Mesenchymal stem cell (in vitro differentiated cells and primary cell): ENCODE measurements around the gene ARID5A.

ENCODE experiments used
- DNase-seq: peaks from one replicate; pipeline ENCODE4 v3.0.0-alpha.2; 2013
- H2AFZ ChIP-seq: one replicate; pipeline ENCODE4 v1.6.1; 2013; ENCODE audit warnings: low read depth, mild to moderate bottlenecking, control low read depth, inconsistent platforms, low read length, moderate library complexity
- H2AK5ac ChIP-seq: 2 replicates; pipeline ENCODE4 v1.6.1; 2013; ENCODE audit warnings: low read length, moderate library complexity, mild to moderate bottlenecking, inconsistent platforms; ENCODE audit not compliant: severe bottlenecking
- H2BK120ac ChIP-seq: one replicate; pipeline ENCODE4 v1.6.1; 2013; ENCODE audit warnings: low read depth, mild to moderate bottlenecking, inconsistent platforms, low read length, moderate library complexity
- H2BK12ac ChIP-seq, 2 experiments: one replicate each; pipeline ENCODE4 v1.6.1; 2013; ENCODE audit warnings: inconsistent platforms in 2 of 2, low read length in 2 of 2, mild to moderate bottlenecking in 2 of 2, moderate library complexity in 2 of 2, control low read depth in 1 of 2
- H2BK15ac ChIP-seq: one replicate; pipeline ENCODE4 v1.6.1; 2013; ENCODE audit warnings: mild to moderate bottlenecking, low read depth, inconsistent platforms; ENCODE audit not compliant: poor library complexity, severe bottlenecking
- H2BK5ac ChIP-seq: 2 replicates; pipeline ENCODE4 v1.6.1; 2013; ENCODE audit warnings: low read depth, mild to moderate bottlenecking, low read length, control low read depth, inconsistent platforms; ENCODE audit not compliant: poor library complexity, severe bottlenecking
- H3K14ac ChIP-seq, 2 experiments: one replicate each; pipeline ENCODE4 v1.6.1; 2013; ENCODE audit warnings: inconsistent platforms in 2 of 2, low read length in 2 of 2, control low read depth in 1 of 2, mild to moderate bottlenecking in 1 of 2, moderate library complexity in 1 of 2
- H3K18ac ChIP-seq, 2 experiments: one replicate each; pipeline ENCODE4 v1.6.1; 2013; ENCODE audit warnings: inconsistent platforms in 2 of 2, low read length in 2 of 2, control low read depth in 1 of 2, low read depth in 1 of 2, mild to moderate bottlenecking in 1 of 2
- H3K23ac ChIP-seq, 2 experiments: one replicate each; pipeline ENCODE4 v1.6.1; 2013; ENCODE audit warnings: inconsistent platforms in 2 of 2, low read length in 2 of 2, mild to moderate bottlenecking in 2 of 2, moderate library complexity in 2 of 2, control low read depth in 1 of 2
- H3K27ac ChIP-seq: 2 replicates; pipeline ENCODE4 v1.5.1; 2013; ENCODE audit warnings: mild to moderate bottlenecking, moderate library complexity, low read length, control low read depth, inconsistent platforms; ENCODE audit not compliant: poor library complexity, severe bottlenecking
- H3K27me3 ChIP-seq, 2 experiments: 2 replicates each; pipeline versions ENCODE4 v1.6.1 to v1.7.0; 2013; ENCODE audit warnings: low read length in 2 of 2, mild to moderate bottlenecking in 2 of 2, moderate library complexity in 2 of 2, control low read depth in 1 of 2, inconsistent platforms in 1 of 2; ENCODE audit not compliant: control insufficient read depth in 1 of 2, insufficient read depth in 1 of 2
- H3K36me3 ChIP-seq, 2 experiments: 2 replicates each; pipeline versions ENCODE4 v1.6.1 to v1.7.0; 2013; ENCODE audit warnings: low read length in 2 of 2, control low read depth in 1 of 2, inconsistent platforms in 1 of 2, low read depth in 1 of 2, mild to moderate bottlenecking in 1 of 2; ENCODE audit not compliant: insufficient read depth in 2 of 2, control insufficient read depth in 1 of 2
- H3K4ac ChIP-seq, 2 experiments: one replicate each; pipeline ENCODE4 v1.6.1; 2013; ENCODE audit warnings: inconsistent platforms in 2 of 2, low read length in 2 of 2, mild to moderate bottlenecking in 2 of 2, moderate library complexity in 2 of 2, control low read depth in 1 of 2, low read depth in 1 of 2
- H3K4me1 ChIP-seq: 2 replicates; pipeline ENCODE4 v1.6.1; 2013; ENCODE audit warnings: low read depth, low read length, control low read depth; ENCODE audit not compliant: control insufficient read depth, insufficient read depth
- H3K4me2 ChIP-seq: 2 replicates; pipeline ENCODE4 v1.6.1; 2013; ENCODE audit warnings: low read length, mild to moderate bottlenecking, inconsistent platforms; ENCODE audit not compliant: poor library complexity, severe bottlenecking
- H3K4me3 ChIP-seq, 2 experiments: 2 replicates each; pipeline versions ENCODE4 v1.5.1 to v1.7.0; 2013; ENCODE audit warnings: low read length in 2 of 2, mild to moderate bottlenecking in 2 of 2, control low read depth in 1 of 2, low read depth in 1 of 2; ENCODE audit not compliant: insufficient read depth in 1 of 2
- H3K79me1 ChIP-seq: replicated peaks from 2 replicates; pipeline ENCODE4 v1.6.1; 2013; ENCODE audit warnings: mild to moderate bottlenecking, control low read depth, low read length, inconsistent platforms; ENCODE audit not compliant: poor library complexity, severe bottlenecking
- H3K9ac ChIP-seq: 2 replicates; pipeline ENCODE4 v1.7.0; 2013; ENCODE audit warnings: mild to moderate bottlenecking, low read length, moderate library complexity
- H3K9me3 ChIP-seq: 2 replicates; pipeline ENCODE4 v1.7.0; 2013; ENCODE audit warnings: mild to moderate bottlenecking, low read length; ENCODE audit not compliant: control insufficient read depth
- H4K8ac ChIP-seq: one replicate; pipeline ENCODE4 v1.6.1; 2013; ENCODE audit warnings: inconsistent platforms, mild to moderate bottlenecking, low read length, moderate library complexity
- H4K91ac ChIP-seq: one replicate; pipeline ENCODE4 v1.6.1; 2013; ENCODE audit warnings: mild to moderate bottlenecking, low read length, inconsistent platforms
- WGBS: methylation state at CpG from one replicate; pipeline ENCODE4 v1.1.7; 2013; ENCODE audit warnings: mixed read lengths; 5-methylcytosine and 5-hydroxymethylcytosine counted together

Gene ARID5A

DNA sequence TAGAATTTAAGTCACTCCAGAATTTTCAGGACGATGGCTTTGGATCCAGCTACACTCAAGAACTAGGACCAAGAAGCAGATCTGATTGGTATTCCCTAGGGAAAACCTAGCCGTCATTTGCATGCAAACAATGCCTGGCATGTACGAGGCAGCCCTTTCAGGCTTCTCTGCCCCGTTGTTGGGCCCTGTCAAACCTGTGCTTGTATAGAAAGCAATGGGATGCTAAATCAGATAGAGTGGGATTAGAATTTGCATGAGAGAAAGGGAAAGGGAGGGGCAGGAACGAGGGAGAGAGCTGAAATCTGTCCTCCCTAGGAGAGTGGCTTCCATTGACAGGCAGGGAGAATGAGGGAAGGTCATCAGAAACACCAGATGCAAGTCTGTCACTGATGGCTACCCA lies 28.6 kb downstream of the ARID5A start:
- H2AFZ ChIP-seq = no peak overlapping the region
- H4K8ac ChIP-seq = no peak overlapping the region
- H3K4me1 ChIP-seq = no peaks in the 10 kb centered on the region
- no peak overlapping the region for H3K14ac ChIP-seq
- H2AK5ac ChIP-seq = no peak overlapping the region
- no peak overlapping the region for H3K27ac ChIP-seq
- no peak overlapping the region for H2BK15ac ChIP-seq
- no peak overlapping the region for H2BK12ac ChIP-seq
- no peak for DNase-seq
- H3K79me1 ChIP-seq = no peaks in the 10 kb centered on the region
- no peak overlapping the region for H3K23ac ChIP-seq
- H3K4me3 ChIP-seq = no peak overlapping the region
- no peak overlapping the region for H3K4ac ChIP-seq
- WGBS = 57% methylated on average over 5 of the region's 5 CpGs
- H2BK5ac ChIP-seq = no peak overlapping the region
- H3K9me3 ChIP-seq = peaks cover 5% of the 10 kb centered on the region
- H3K18ac ChIP-seq = no peak overlapping the region
- H4K91ac ChIP-seq = no peak overlapping the region
- no peak overlapping the region for H3K4me2 ChIP-seq
- H3K27me3 ChIP-seq = peaks cover 0 to 8% of the 10 kb centered on the region in 2 experiments
- no peaks in the 10 kb centered on the region for H3K36me3 ChIP-seq
- no peak overlapping the region for H3K9ac ChIP-seq
- H2BK120ac ChIP-seq = no peak overlapping the region

DNA sequence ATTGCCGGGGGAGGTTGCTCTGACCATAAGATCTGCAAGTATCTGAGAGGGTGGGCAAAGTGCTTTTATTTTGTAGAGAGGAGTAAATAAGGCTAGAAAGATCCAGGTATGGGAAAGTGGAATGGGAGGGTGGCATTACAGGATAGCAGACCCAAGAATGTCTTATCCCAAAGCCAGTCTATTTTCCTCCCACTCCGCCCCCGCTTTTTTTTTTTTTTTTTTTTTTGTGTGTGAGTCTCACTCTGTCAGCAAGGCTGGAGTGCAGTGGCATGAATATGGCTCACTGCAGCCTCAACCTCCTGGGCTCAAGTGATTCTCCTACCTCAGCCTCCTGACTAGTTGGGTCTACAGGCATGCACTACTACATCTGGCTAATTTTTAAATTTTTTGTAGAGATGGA lies 31.5 kb downstream of the ARID5A start:
- no peak overlapping the region for H3K18ac ChIP-seq
- H4K8ac ChIP-seq = no peak overlapping the region
- no peak overlapping the region for H3K23ac ChIP-seq
- no peak overlapping the region for H2BK15ac ChIP-seq
- no peak overlapping the region for H3K4me2 ChIP-seq
- no peaks in the 10 kb centered on the region for H3K79me1 ChIP-seq
- H3K4ac ChIP-seq = no peak overlapping the region
- no peak overlapping the region for H2BK120ac ChIP-seq
- no peaks in the 10 kb centered on the region for H3K36me3 ChIP-seq
- H3K4me1 ChIP-seq = no peaks in the 10 kb centered on the region
- no peak overlapping the region for H2BK12ac ChIP-seq
- no peak overlapping the region for H3K4me3 ChIP-seq
- H3K14ac ChIP-seq = no peak overlapping the region
- no peak overlapping the region for H4K91ac ChIP-seq
- H3K27ac ChIP-seq = no peak overlapping the region
- no peak for DNase-seq
- H2BK5ac ChIP-seq = no peak overlapping the region
- no peak overlapping the region for H2AFZ ChIP-seq
- WGBS = 88% methylated on average over 1 of the region's 3 CpGs
- peaks cover 0 to 4% of the 10 kb centered on the region in 2 experiments for H3K27me3 ChIP-seq
- no peak overlapping the region for H3K9ac ChIP-seq
- no peaks in the 10 kb centered on the region for H3K9me3 ChIP-seq
- no peak overlapping the region for H2AK5ac ChIP-seq

DNA sequence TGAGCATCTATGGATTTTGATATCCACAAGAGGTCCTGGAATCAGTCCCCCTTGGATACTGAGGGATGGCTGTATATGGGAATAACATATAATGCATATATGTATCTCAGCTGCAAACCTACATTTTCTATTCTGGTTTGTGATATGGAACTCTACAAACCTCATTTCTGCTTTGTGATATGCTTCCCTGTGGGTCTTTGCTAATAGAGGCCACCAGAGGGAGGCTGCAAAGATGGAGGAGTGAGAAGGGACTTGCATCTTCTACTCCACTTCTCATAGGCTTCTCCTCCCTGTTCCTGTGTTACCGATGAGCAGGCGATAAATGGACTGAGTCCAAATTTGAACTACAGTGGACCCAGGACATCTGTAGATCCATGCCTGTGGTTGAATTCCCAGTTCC lies 37.8 kb downstream of the ARID5A start:
- Histone ChIP-seq H3K36me3 (no peaks in the 10 kb centered on the region), H3K4me1 (no peaks in the 10 kb centered on the region), H2AK5ac (no peak overlapping the region), H2BK120ac (no peak overlapping the region), H3K4me2 (no peak overlapping the region), H2BK15ac (no peak overlapping the region), H2AFZ (no peak overlapping the region), H3K9ac (no peak overlapping the region), H2BK12ac (no peak overlapping the region), H3K79me1 (no peaks in the 10 kb centered on the region), H2BK5ac (no peak overlapping the region), H3K23ac (no peak overlapping the region), H4K91ac (no peak overlapping the region), H3K4me3 (no peak overlapping the region), H3K18ac (no peak overlapping the region), H3K4ac (no peak overlapping the region), H3K14ac (no peak overlapping the region), H3K27me3 (no peaks in the 10 kb centered on the region), H4K8ac (no peak overlapping the region), H3K9me3 (no peaks in the 10 kb centered on the region), H3K27ac (no peak overlapping the region)
- WGBS = 96% methylated on average over 2 of the region's 2 CpGs
- DNase-seq = peak; percentile 5

DNA sequence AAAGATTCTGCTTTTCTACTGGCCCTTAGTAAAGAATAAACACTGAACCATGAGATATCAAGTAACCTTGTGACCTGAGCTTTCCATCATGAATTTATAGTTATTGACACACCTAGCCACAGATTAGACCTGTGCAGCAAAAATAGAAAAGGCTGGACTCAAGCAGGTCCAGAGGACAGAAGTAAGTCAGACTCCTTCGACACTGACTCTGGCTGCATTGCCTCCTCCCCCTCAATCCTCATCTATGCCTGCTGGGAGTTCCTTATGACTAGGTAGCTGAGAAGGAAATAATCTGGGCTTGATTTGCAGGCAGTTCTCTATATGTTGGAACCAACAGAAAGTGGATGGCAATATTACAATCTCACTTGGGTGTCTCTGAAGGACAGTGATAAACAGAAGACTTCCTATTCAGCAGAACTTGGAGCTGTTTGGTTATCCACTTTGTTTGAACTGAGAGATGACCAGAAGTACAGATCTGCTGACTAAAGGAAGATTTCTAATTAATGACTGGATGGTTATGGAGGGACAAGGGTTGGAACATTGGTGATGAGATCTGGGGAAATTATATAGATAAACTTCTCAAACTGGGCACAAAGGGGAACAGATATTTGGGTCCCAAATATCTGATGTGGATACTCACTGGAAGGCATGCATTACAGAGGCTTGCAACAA lies 39.4 kb downstream of the ARID5A start:
- H3K4me3 ChIP-seq = no peak overlapping the region
- H3K4me1 ChIP-seq = no peaks in the 10 kb centered on the region
- H3K4me2 ChIP-seq = no peak overlapping the region
- H3K14ac ChIP-seq = no peak overlapping the region
- H3K18ac ChIP-seq = no peak overlapping the region
- H2BK15ac ChIP-seq = no peak overlapping the region
- no peak overlapping the region for H2AFZ ChIP-seq
- peaks cover 0 to 4% of the 10 kb centered on the region in 2 experiments for H3K36me3 ChIP-seq
- H2BK120ac ChIP-seq = no peak overlapping the region
- H3K9ac ChIP-seq = no peak overlapping the region
- H3K27ac ChIP-seq = no peak overlapping the region
- H3K27me3 ChIP-seq = no peaks in the 10 kb centered on the region
- no peaks in the 10 kb centered on the region for H3K79me1 ChIP-seq
- H3K4ac ChIP-seq = no peak overlapping the region
- H2BK12ac ChIP-seq = no peak overlapping the region
- no peak overlapping the region for H4K91ac ChIP-seq
- H3K9me3 ChIP-seq = no peaks in the 10 kb centered on the region
- no CpG with 5 or more reads among the region's 1 CpG for WGBS
- DNase-seq = no peak
- H2AK5ac ChIP-seq = no peak overlapping the region
- H3K23ac ChIP-seq = no peak overlapping the region
- no peak overlapping the region for H2BK5ac ChIP-seq
- no peak overlapping the region for H4K8ac ChIP-seq
